Measurements from ENCODE around the gene CLDN6. TPM values are rescaled to one million over a fixed set of nuclear protein-coding genes. Genes with fewer than 3 reads are reported as not detected.

Gene CLDN6
- total RNA-seq, 1 donor from 2014 or later, result 0.96 TPM

- no peak for DNase-seq (ENCODE audit: low spot score)
- ATAC-seq, result peak; percentile 39
These were observed 25.5 kb downstream of the CLDN6 start for GRCh38 chr16:2992383-2993081.

GRCh38 chr16:2991566-2992261 lies 26.3 kb downstream of the CLDN6 start:
- DNase-seq (ENCODE audit: low spot score) (no peak), ATAC-seq (no peak)

GRCh38 chr16:2990891-2991290 lies 27.1 kb downstream of the CLDN6 start:
- no peak for ATAC-seq
- DNase-seq (ENCODE audit: low spot score), result no peak

GRCh38 chr16:2988590-2989099 lies 29.3 kb downstream of the CLDN6 start:
- no peak for ATAC-seq

DNA sequence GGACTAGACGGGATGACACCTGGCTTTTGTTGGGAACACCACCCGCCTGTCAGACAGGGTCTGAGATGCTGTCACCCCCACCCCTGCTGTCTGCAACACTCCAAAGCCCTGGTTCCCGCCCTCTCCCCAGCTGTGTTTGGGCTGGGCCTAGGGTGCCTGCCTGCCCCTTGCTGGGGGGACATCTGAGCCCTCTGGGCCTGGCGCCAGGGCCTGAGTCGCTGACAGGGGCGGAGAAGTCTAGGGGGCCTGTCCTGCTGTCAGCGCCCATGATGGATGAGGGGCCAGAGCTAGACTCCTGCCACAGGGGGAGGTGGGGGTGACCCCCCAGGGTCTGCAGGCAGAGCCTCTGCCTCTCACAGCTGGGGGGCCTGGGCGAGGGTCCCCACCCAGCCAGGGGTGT lies 30.1 kb downstream of the CLDN6 start:
- DNase-seq (ENCODE audit: low spot score) (no peak), ATAC-seq (no peak)

More at GRCh38 chr16:2988590-2989099, 29.3 kb downstream of the CLDN6 start:
- DNase-seq (ENCODE audit: low spot score), result no peak

DNA sequence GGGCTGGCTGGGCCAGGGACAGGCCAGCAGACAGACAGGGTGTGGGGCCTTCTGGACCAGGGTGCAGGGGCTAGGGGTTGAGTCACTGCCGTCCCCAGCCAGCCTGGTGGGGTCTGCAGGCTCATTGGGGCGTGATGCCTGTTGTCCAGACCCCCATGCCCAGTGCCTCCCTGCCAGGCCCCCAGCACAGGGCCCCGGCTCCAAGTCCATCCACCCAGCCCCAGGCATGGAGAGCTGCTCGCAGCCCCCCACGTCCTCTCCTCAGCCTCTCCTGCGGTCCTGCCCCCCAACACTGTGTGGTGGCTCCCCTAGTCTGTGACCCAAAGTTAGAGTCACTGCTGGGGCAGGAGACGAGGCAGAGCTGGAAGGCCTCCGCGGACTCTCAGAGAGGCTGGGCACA lies 30.7 kb downstream of the CLDN6 start:
- no peak for DNase-seq (ENCODE audit: low spot score)
- no peak for ATAC-seq

- DNase-seq (ENCODE audit: low spot score) (no peak), ATAC-seq (no peak)
These were observed 31.3 kb downstream of the CLDN6 start for GRCh38 chr16:2986623-2987188.

DNA sequence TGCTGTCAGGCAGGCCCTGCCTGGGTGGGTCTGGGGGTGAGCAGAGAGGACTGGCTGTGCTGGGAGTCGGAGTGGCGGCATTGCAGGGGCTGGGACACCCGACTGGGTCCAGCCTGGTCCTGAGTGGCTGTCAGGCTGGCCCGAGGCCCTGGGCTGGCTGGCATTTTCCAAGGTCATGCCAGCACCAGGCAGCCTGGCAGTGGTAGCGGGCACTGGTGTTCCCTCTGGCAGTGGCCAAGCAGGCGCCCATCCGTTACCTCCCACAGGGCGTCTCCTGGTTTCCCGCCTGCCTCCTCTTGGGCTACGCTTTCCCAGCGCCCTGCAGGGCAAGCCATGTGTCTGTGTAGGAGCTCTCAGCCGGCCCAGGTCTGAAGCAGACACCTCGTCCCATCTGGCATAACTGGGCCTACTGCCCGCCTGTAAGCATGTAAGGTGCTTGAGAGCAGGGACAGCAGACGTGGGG lies 32.1 kb downstream of the CLDN6 start:
- DNase-seq (ENCODE audit: low spot score) (peak; percentile 73), ATAC-seq (peak; percentile 83)

- peak; percentile 28 for ATAC-seq
- no peak for DNase-seq (ENCODE audit: low spot score)
These were observed 32.5 kb downstream of the CLDN6 start for GRCh38 chr16:2985462-2985861.

DNA sequence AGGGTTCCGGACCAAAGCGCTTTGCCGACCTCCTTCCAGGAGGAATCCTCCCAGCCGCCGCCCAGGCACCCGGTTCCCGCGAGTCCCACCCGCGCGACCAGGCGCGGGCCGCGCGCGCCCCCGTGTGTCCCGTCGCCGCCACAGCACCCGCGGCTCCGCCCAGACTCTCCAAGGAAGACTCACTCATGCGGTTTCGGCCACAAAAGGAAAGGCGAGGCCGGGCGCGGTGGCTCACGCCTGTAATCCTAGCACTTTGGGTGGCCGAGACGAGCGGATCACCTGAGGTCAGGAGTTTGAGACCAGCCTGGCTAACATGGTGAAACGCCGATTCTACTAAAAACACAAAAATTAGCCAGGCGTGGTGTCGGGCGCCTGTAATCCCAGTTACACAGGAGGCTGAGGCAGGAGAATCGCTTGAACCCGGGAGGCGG lies 34.3 kb downstream of the CLDN6 start:
- DNase-seq (ENCODE audit: low spot score) (peak; percentile 74), ATAC-seq (peak; percentile 63)

DNA sequence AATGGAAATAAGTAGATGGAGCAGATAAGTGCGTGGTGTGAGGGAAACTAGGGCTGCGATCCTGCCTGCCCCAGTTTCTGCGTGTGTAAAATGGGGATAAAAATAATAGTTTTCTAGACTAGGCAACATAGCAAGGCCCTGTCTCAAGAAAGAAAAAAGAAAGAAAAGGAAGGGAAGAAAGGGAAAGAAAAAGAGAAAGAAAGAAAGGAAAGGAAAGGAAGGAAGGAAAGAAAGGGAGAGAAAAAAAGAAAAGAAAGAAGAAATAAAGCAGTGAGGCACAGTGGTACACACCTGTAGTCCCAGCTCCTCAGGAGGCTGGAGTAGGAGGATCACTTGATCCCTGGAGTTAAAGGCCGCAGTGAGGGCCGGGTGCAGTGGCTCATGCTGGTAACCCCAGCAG lies 35.6 kb downstream of the CLDN6 start:
- no peak for ATAC-seq
- no peak for DNase-seq (ENCODE audit: low spot score)

DNA sequence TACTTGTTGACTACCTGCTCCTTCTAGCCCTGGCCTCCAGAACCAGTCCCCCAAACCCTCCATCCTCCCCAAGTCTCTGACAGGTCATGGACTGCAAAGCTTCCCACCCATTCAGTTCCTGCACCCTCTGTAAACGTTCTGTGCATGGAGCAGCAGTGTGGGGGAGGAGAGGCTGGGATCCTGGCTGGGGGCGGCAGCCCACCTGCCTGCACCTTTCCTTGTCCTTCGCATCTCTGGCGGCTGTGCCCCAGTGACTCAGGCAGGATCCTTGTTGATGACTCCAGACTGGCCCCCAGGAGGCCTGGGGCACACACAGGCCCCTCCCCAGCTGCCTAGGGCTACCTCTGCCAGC lies 36.1 kb downstream of the CLDN6 start:
- ATAC-seq (no peak), DNase-seq (ENCODE audit: low spot score) (no peak)

DNA sequence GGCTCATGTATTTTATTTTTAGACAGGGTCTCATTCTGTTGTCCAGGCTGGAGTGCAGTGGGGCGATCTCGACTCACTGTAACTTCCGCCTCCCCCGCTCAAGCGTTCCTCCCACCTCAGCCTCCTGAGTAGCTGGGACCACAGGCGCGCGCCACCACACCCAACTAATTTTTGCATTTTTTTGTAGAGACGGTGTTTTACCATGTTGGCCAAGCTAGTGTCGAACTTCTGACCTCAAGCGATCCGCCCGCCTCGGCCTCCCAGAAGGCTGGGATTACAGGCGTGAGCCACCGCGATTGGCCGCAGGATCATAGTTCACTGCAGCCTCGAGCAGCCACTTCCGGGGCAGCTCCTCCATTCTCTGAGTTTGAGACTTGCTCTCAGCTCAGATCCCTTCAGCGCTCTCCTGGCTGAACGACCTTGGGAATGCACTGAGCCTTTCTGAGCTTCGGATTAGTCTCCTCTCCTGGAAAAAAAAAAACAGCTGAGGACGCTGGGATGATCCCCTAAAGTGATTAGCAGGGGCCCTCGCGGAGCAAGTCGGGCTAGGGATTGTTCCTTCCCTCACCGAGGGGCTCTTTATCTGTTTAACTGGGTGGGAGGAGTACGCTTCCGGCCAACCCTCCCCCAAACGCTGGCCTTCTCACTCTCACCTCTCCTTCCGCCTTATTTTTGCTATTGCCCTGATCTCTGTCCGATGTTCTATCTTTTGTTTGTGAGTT lies 36.6 kb downstream of the CLDN6 start:
- no peak for ATAC-seq

GRCh38 chr16:2980227-2981176 lies 37.5 kb downstream of the CLDN6 start, which contains the start of gene PKMYT1:
Gene PKMYT1 (minus strand): TSS chr16:2980446. CDS start chr16:2979657, 789 bp downstream.
- ATAC-seq, result peak; percentile 87
- peak; percentile 94 for DNase-seq (ENCODE audit: low spot score)

More for the DNA sequence above, 36.6 kb downstream of the CLDN6 start:
- DNase-seq (ENCODE audit: low spot score), result no peak

DNA sequence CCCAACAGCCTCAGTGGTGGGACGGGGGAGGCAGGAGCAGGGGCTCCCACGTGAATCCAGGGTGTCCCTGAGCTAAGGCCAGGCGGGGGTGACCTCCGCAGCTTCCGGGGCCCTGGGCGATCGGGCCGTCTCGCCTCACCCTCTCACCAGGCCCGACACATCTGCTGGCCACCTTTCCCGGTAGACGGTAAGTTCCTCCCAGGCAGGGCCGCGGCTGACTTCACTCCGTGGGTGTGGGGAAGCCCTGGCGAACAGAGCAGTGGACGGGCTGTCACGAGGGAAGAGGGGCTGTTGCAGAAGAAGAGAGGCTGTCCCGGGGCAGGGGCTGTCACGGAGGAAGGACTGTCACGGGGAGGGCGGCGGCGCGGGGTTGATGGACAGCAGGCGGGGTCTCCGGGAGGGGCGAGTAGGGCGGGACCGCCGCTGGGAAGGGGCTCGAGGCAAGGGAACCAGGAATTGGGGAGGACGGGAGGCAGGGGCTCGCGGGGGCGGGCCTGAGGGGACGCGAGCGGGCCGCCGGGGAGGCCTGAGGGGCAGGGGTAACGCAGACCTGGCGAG lies 38.2 kb downstream of the CLDN6 start:
- DNase-seq (ENCODE audit: low spot score) (no peak), ATAC-seq (no peak)

DNA sequence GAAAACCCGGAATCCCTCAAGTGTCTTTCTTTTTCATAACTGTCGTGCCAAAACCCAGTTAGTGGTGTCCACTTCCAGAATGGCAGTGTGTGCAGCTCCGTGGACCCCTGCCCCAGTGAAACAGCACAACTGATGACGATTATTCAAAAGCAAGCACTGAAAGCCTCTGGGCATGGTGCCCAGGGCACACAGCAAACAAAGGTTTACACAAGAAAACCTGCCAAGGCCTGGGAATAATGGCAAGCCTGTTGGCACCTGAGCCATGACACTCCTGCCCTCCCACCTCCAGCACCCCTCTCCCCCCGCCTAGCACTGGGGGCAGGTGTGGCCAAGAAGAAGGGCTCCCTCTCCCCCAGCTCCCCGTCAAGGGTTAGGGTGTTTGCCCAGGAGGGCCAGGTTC lies 40.5 kb downstream of the CLDN6 start:
- DNase-seq (ENCODE audit: low spot score), result peak; percentile 86

DNA sequence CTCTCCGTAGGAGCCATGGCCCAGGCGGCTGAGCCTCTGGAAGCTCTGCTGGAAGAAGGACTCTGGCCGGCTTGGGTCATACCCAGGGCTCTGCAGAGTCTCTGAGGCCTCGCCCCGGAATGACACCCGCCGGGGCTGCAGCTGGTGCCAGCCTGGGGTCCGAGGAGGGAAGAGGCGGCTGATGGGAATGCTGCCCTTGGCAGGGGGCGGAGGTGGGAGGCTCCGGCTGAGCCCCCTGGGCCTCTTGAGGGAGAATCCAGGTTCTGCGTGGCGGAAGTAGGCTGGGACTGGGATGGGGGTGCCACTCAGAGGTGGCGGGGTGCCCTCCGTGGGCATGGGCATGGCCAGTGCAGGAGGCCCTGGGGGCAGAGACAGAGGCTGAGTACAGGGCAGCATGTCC lies 41.3 kb downstream of the CLDN6 start:
- ATAC-seq (no peak), DNase-seq (ENCODE audit: low spot score) (no peak)

More for the DNA sequence above, 40.5 kb downstream of the CLDN6 start:
- peak; percentile 74 for ATAC-seq

DNA sequence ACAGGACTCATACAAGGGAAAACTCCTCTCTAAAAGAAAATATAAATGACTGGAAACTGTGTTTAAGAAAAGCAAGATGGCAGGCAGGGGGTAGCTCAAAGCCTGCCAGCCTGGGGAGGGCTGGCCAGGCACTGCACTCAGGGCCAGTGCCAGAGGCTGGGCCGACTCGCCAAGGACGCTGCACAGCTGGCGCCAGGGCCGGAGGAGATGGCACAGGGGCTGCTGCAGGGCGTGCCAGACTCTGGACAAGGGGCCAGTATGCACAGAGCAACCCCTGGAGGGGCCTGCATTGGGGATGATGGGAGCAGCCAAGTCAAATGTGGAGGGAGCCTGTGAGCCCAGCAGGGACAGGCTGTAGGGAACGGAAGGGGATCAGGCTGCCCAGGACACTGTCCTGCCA lies 41.8 kb downstream of the CLDN6 start:
- DNase-seq (ENCODE audit: low spot score) (no peak), ATAC-seq (no peak)

- ATAC-seq (no peak), DNase-seq (ENCODE audit: low spot score) (no peak)
These were observed 42.7 kb downstream of the CLDN6 start for GRCh38 chr16:2975161-2975795.
